Stimulated activated memory B cell treated with anti-CD40 and anti-IgM and Interleukin-4, amounts not matched to agents 10 μg/mL and 1 μg/mL and 100 μg/mL, for 72 hours (primary cell): ENCODE results near the gene ARL10.

ENCODE experiments used
- ATAC-seq: fragments of 150-1000 bp; cut with Tn5 transposase; 2 replicates; pipeline ENCODE4 v1.10.0; 2021
- H3K27ac Mint-ChIP-seq: one replicate; pipeline ENCODE4 v1.8.0; 2022; ENCODE audit warnings: mild to moderate bottlenecking, mixed read lengths
- H3K27me3 Mint-ChIP-seq: one replicate; pipeline ENCODE4 v1.8.0; 2022; ENCODE audit warnings: mixed read lengths
- H3K36me3 Mint-ChIP-seq: one replicate; pipeline ENCODE4 v1.8.0; 2022; ENCODE audit warnings: mixed read lengths
- H3K4me1 Mint-ChIP-seq: one replicate; pipeline ENCODE4 v1.8.0; 2022; ENCODE audit warnings: mixed read lengths
- H3K4me3 Mint-ChIP-seq: one replicate; pipeline ENCODE4 v1.8.0; 2022; ENCODE audit warnings: mild to moderate bottlenecking, moderate library complexity, mixed read lengths
- H3K9me3 Mint-ChIP-seq: one replicate; pipeline ENCODE4 v1.8.0; 2022; ENCODE audit warnings: mixed read lengths

Gene ARL10, protein sequence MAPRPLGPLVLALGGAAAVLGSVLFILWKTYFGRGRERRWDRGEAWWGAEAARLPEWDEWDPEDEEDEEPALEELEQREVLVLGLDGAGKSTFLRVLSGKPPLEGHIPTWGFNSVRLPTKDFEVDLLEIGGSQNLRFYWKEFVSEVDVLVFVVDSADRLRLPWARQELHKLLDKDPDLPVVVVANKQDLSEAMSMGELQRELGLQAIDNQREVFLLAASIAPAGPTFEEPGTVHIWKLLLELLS

DNA sequence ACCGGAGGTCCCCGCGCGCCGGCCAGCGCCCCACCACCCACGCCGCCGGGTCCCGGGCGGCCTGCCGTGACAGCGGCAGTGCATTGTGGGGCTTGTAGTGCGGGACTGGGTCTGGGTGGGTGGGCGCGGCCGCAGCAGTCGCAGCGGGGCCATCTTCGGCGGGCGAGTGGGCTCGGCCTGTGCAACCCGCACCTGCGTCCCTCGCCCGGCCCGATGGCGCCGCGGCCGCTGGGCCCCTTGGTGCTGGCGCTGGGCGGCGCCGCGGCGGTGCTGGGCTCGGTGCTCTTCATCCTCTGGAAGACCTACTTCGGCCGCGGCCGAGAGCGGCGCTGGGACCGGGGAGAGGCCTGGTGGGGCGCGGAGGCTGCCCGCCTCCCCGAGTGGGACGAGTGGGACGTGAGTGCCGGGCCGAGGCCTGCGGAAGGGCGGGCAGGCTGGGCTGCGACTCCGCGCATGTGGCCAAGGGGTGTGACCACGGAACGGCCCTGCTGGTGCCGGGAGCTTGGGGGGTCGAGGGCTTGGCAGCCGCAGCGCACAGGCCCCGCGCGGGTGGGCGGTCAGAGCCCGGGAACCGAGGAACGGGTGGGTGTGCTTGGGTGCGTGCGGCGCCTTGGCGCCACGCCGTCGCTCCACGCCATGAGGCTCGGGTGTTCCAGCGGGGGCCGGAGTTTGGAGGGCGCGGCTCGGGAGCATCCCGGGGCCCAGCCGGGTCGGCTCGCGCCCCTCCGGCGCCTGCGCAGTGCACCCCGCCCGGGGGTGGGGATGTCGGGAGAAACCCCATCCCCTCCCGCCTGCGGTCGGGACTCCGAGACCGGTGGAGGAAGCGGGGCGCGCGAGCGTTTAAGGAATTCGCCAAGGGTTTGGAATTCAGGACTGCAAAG lies at the start of gene ARL10:
Gene ARL10 (plus strand): TSS at position 137 of the 881 bp plus-strand sequence. CDS start 77 bp downstream, at position 214.
- Mint-ChIP-seq H3K4me3 (peak within 1 kb of the TSS; percentile 83), H3K27ac (peak within 1 kb of the TSS; percentile 79), H3K36me3 (peaks cover 19% of the 10 kb centered on the region), H3K27me3 (no peaks in the 10 kb centered on the region), H3K4me1 (peaks cover 31% of the 10 kb centered on the region), H3K9me3 (no peaks in the 10 kb centered on the region)
- ATAC-seq, result peak; percentile 70

DNA sequence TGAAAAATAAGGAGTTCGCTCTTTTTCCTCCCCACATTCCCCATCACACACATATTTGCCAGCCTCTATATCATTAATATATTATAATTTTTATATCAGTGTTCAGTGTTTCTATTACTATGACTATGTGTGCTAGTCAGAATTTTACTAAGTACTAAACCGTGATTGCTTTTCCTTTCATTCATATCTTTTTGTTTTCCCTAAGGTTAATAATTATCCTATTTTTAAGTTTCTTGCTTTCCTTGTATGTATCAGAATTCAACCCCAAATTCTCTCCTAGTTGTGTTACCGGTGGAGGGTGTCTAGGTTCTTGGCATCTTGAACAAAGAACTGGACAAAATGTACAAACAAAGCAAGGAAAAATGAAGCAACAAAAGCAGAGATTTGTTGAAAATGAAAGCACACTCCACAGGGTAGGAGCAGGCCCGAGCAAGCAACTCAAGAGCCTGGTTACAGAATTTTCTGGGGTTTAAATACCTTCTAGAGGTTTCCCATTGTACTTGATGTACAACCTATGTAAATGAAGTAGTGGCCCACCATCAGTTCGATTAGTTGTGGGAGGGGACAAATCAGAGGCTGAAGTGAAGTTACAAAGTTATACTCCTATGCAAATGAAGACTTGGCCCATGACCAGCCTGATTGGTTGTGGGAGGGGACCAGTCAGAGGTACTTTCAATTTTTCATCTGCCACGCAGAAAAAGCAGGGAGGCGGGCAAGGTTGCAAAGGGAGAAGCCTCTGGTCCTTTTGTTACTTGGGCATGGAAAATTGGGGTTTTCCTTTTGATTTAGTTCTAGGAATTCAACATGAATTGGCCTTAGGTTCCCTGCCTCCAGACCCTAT lies 47.5 kb upstream of the ARL10 start:
- peaks cover 39% of the 10 kb centered on the region for H3K36me3 Mint-ChIP-seq
- no peak overlapping the region for H3K4me3 Mint-ChIP-seq
- H3K27ac Mint-ChIP-seq, result no peak overlapping the region
- H3K27me3 Mint-ChIP-seq, result no peaks in the 10 kb centered on the region
- no peaks in the 10 kb centered on the region for H3K9me3 Mint-ChIP-seq
- H3K4me1 Mint-ChIP-seq, result no peaks in the 10 kb centered on the region
- no peak for ATAC-seq

DNA sequence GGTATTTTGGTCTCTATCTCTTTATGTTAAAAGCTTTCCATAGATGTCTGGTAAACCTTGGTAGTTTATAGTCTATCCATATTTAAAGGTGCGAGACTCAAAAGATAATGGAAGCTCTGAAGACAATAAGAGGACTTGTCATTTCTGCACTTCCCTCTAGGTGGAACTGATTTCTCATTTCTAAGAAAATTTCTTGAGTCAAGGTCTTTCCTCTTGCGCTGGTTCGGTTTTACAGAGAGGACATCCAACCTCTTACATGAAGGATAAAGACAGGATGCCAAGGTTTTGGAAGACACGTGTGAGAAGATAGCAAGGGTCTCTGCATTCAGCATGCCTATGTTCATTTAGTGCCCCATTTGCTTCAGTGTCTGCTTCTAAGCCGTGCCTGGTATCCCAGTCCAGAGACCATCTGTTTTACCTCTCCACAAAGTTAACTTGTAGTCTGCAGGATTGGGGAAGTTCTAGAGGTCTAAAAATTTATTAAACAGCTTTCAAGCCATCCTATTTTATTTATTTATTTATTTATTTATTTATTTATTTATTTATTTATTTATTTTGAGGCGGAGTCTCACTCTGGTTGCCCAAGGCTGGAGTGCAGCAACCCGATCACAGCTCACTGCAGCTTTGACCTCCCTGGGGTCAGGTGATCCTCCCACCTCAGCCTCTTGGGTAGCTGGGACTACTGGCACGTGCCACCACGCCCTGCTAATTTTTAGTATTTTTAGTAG lies 45.3 kb upstream of the ARL10 start:
- Mint-ChIP-seq H3K27ac (no peak overlapping the region), H3K4me3 (no peak overlapping the region), H3K36me3 (peaks cover 30% of the 10 kb centered on the region), H3K9me3 (no peaks in the 10 kb centered on the region), H3K4me1 (no peaks in the 10 kb centered on the region), H3K27me3 (no peaks in the 10 kb centered on the region)
- ATAC-seq, result no peak

DNA sequence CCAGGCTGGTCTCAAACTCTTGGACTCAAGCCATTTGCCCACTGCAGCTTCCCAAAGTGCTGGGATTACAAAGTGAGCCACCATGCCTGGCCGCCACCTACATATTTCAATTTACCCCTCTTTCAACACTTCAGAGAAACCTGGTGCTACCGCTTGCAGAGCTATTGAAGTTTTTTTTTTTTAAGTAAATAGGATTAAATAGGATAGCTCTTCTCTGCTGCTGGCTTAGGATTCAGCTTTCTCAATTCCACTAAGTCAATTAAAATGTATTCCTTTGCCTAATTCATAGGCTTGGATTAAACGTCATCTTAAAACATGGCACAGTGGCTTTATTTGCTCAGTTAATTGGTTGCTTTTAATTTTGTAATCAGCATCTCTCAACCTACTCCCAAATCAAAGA lies 44.7 kb upstream of the ARL10 start:
- no peak overlapping the region for H3K4me3 Mint-ChIP-seq
- no peak for ATAC-seq
- H3K4me1 Mint-ChIP-seq, result no peaks in the 10 kb centered on the region
- peaks cover 25% of the 10 kb centered on the region for H3K36me3 Mint-ChIP-seq
- H3K9me3 Mint-ChIP-seq, result no peaks in the 10 kb centered on the region
- no peak overlapping the region for H3K27ac Mint-ChIP-seq
- no peaks in the 10 kb centered on the region for H3K27me3 Mint-ChIP-seq

DNA sequence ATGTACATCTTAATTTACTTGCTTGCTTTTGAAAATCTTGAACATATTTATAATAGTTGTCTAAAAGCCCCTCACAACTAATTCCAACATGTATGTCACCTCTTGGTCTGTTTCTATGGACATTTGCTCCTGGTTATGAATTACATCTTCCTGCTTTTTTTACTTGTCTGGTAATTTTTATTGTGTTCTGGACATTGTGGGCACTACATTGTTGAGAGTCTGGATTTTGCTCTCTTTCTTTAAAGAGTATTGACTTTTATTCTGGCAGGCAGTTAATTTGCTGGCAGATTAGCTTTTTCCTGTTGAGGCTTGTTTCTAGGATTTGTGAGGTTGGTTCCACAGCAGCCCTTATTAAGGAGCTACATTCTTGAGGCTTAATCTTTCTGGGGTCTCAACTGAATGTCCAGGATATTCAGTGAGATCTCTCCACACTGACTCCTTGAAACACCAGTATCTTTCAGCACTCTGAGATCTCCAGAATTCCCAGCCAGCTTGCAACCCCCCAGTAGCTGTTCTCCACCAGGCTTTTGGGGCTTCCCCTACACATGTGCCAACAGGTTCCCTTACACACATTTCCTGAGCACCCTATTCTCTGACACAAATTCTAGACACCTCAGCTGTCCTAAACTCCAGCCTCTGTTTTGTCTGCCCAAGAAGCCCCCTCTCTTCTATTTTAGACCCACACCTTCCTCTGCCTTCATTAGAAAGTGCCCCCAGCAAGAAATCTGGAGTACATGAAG lies 31.1 kb upstream of the ARL10 start:
- peaks cover 37% of the 10 kb centered on the region for H3K36me3 Mint-ChIP-seq
- H3K9me3 Mint-ChIP-seq, result peaks cover 6% of the 10 kb centered on the region
- no peaks in the 10 kb centered on the region for H3K4me1 Mint-ChIP-seq
- no peaks in the 10 kb centered on the region for H3K27me3 Mint-ChIP-seq
- no peak for ATAC-seq
- H3K27ac Mint-ChIP-seq, result no peak overlapping the region
- no peak overlapping the region for H3K4me3 Mint-ChIP-seq

DNA sequence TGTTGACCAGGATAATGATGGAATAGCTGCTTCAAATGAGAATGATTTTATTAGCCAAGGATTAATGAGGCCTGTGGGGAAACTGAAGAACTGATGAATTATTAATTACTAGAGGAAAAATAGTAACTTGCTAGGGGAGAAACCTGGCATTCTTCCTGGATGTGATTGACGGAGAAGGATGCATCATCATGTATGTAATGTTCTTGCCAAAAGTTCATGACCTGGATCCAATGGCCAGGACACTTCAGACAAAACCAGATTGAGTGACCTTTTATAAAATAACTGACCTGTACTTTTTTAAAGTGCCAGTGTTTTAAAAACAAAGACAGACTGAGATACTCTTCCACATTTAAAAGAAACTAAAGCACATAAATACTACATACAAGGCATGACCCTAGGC lies 27.4 kb upstream of the ARL10 start:
- H3K4me1 Mint-ChIP-seq, result no peaks in the 10 kb centered on the region
- H3K27me3 Mint-ChIP-seq, result no peaks in the 10 kb centered on the region
- peaks cover 6% of the 10 kb centered on the region for H3K9me3 Mint-ChIP-seq
- peaks cover 51% of the 10 kb centered on the region for H3K36me3 Mint-ChIP-seq
- no peak overlapping the region for H3K27ac Mint-ChIP-seq
- ATAC-seq, result no peak
- H3K4me3 Mint-ChIP-seq, result no peak overlapping the region

DNA sequence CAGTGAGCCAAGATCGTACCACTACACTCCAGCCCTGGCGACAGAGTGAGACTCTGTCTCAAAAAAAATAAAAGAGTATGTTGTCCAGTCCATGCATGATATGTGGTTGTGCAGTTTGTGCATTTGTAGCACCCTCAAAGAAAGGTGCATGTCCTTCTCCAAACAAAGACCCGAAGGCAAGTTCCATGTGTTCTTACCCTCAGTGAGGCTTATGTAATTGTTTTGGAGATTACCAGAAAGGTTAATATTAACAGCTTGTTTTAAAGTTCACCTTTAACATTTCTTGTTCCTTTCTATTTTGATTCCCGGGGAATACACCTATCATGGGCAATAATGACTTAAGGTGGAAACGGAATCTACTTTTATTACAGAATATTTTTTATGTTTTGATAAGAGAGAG lies 26.0 kb upstream of the ARL10 start:
- no peak for ATAC-seq
- peaks cover 42% of the 10 kb centered on the region for H3K36me3 Mint-ChIP-seq
- no peaks in the 10 kb centered on the region for H3K4me1 Mint-ChIP-seq
- no peaks in the 10 kb centered on the region for H3K9me3 Mint-ChIP-seq
- H3K27me3 Mint-ChIP-seq, result no peaks in the 10 kb centered on the region
- H3K4me3 Mint-ChIP-seq, result no peak overlapping the region
- H3K27ac Mint-ChIP-seq, result no peak overlapping the region

DNA sequence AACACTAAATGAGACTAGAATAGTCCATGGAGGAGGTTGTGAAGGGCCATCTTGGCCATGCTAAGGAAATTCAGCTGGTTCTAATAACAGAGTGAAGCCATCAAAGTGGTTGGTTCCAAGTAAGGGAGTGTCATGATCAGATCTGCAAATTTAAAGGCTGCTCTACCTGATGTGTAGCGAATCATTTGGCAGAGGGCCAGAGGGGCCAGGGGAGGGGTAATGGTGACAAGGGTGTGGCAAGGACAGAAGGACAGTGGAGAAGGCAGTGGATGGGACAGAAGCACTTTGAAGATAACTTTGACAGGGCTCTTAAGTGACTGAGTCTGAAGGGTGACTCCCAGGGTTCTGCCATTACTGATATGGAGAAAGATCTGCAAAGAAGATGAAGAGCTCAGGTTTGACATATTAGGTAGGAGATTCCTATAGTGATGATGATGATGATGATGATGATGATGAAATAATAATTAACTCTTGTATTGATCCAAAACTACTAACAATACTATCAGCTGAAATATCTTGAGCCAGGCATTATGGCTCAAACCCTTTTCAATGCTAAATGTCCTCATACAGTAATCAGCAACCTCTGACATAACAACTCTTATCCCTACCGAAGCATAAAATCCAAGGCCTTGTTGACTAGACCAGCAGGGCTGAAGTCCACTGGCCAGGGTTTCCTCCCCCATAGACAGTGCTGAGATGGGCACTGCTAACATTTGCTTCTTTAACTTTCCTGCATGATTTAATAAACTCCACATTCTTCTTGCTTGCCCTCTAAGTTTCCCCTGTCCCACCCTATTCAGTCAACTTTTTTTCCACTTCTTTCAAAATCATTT lies 23.7 kb upstream of the ARL10 start:
- Mint-ChIP-seq H3K27me3 (no peaks in the 10 kb centered on the region), H3K4me3 (no peak overlapping the region), H3K36me3 (peaks cover 34% of the 10 kb centered on the region), H3K27ac (no peak overlapping the region), H3K4me1 (no peaks in the 10 kb centered on the region), H3K9me3 (no peaks in the 10 kb centered on the region)
- no peak for ATAC-seq

DNA sequence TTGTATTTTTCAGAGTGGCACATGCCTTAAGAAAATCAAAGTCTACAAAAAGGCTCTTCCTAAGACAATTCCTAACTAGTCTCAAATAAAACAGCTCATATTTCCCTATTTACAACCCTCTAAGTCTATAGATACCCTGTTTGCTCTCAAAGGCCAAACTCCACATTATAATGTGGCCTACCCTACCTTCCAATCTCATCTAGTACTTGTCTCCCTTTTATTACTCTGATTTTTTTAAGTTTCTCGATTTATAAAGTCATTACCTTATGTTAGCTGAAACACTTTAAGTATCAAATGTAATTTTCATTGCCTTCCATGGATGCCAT lies 23.2 kb upstream of the ARL10 start:
- Mint-ChIP-seq H3K36me3 (peaks cover 28% of the 10 kb centered on the region), H3K9me3 (no peaks in the 10 kb centered on the region), H3K4me1 (no peaks in the 10 kb centered on the region), H3K27ac (peak overlapping the region; percentile 4), H3K4me3 (no peak overlapping the region), H3K27me3 (no peaks in the 10 kb centered on the region)
- no peak for ATAC-seq

DNA sequence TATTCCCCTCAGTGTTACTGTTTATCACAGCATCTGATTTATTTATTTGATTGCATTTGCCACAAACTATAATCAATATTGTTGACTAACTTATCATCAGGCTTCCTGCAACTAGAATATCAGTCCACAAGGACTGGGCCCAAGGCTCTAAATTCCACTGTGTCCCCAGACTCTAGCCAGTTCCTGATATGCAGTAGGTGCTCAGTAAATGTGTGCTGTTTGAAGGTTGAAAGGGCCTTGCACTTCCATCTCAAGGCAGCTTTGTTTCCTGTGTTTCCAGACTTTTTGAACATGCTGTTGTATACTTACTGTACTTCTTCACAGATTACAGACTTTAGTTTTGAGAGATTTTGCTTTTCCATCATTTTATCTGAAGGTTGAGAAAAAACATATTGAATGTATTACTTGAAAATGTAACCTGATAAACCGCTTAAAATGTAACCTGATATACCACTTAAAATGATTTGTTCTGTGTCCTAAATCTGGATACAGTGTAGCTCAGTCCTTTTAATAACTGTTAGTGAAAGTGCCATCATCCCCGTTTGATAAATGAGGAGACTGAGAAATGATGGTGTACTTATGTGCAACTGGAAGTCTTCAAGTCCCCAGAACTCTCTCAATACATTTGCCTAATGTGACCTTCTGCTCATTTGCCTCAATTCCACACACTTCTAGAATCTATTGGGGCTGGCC lies 22.4 kb upstream of the ARL10 start:
- Mint-ChIP-seq H3K36me3 (peaks cover 32% of the 10 kb centered on the region), H3K27me3 (no peaks in the 10 kb centered on the region), H3K9me3 (no peaks in the 10 kb centered on the region), H3K4me1 (no peaks in the 10 kb centered on the region), H3K4me3 (no peak overlapping the region), H3K27ac (peak overlapping the region; percentile 4)
- no peak for ATAC-seq

DNA sequence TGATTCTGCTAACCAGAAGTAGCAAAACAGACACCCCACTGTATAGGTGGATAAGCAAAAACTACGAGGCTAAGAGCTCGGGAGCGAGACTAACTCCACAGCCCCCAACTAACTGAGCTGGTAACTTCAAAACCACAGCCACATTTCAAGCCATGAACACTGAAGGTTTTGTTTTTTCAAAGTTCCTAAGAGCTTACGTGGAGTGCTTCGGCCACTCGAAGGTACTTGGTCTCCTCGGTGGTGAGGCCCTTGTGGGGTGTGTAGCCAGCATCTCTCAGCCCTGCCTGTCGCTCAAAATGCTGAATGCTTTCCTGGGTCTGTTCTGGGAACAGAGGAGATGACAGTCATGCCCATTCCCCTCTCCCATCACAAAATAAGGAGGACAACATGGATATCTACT lies 14.9 kb upstream of the ARL10 start:
- Mint-ChIP-seq H3K4me1 (peaks cover 24% of the 10 kb centered on the region), H3K27me3 (no peaks in the 10 kb centered on the region), H3K9me3 (no peaks in the 10 kb centered on the region), H3K27ac (no peak overlapping the region), H3K4me3 (no peak overlapping the region), H3K36me3 (peaks cover 60% of the 10 kb centered on the region)
- no peak for ATAC-seq

DNA sequence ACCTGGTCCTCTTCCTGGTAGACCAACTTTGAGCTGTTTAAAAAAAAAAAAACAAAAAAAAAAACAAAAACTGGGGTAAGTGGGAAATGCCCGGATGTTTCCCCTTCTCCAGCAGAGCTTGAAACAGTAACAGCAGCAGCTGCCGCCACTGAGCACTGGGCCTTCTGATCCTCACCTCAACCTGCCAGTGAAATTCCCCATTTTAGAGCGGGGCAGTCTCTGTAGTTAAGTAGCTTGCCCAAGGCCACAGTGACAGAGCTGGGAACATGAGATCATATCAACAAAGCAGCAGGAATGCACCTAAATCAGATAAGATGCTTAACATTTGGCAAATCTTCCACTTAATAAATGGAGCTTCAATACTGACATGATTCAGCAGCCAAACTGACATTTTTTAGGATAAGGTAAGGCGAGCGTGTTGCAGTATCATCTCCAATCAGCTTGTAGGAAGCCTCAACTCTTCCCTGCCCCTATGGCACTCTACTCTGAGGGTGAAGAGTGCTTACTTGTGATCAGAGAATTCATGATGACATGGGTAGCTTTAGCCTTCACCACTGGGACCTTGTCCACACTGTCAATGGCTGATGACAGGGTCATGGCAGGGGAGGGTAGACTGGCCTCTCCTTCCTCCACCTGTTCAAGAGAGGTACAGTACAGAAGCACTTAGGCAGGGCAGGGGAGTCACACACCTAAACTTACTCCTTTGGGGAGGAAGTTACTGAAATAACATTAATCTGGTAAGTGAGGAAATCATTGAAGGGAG lies 13.0 kb upstream of the ARL10 start:
- peak; percentile 31 for ATAC-seq
- peaks cover 26% of the 10 kb centered on the region for H3K4me1 Mint-ChIP-seq
- H3K27ac Mint-ChIP-seq, result peak overlapping the region; percentile 52
- H3K4me3 Mint-ChIP-seq, result no peak overlapping the region
- H3K27me3 Mint-ChIP-seq, result no peaks in the 10 kb centered on the region
- H3K36me3 Mint-ChIP-seq, result peaks cover 61% of the 10 kb centered on the region
- no peaks in the 10 kb centered on the region for H3K9me3 Mint-ChIP-seq

DNA sequence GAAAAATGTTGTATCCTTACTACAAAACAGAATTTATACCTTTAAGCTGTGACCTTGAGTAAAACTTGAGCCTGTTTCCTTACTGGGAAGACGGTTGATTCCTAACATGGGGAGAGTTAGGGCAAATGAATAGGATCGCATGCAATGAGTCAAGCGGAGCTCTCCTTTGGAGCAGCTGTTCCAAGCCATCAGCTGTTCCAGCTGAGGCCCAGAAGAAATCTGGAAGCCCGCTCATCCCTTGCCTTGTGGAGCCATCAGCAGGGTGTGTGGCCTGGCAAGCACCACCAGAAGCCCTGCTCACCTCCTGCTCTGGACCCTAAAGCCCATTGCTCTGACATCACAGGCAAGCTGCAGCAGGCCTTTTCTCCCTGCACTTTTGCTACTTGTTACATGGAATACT lies 11.8 kb upstream of the ARL10 start:
- no peak overlapping the region for H3K4me3 Mint-ChIP-seq
- H3K36me3 Mint-ChIP-seq, result peaks cover 59% of the 10 kb centered on the region
- peaks cover 37% of the 10 kb centered on the region for H3K4me1 Mint-ChIP-seq
- H3K27me3 Mint-ChIP-seq, result no peaks in the 10 kb centered on the region
- no peaks in the 10 kb centered on the region for H3K9me3 Mint-ChIP-seq
- no peak overlapping the region for H3K27ac Mint-ChIP-seq
- no peak for ATAC-seq
